ENCODE results near the gene RNF130. TPM values are rescaled to one million over a fixed set of nuclear protein-coding genes. Genes with fewer than 3 reads are reported as not detected.

Gene RNF130
- total and polyA plus RNA-seq, 2 experiments from 2014 or later: 69.6 to 83.0 TPM

DNA sequence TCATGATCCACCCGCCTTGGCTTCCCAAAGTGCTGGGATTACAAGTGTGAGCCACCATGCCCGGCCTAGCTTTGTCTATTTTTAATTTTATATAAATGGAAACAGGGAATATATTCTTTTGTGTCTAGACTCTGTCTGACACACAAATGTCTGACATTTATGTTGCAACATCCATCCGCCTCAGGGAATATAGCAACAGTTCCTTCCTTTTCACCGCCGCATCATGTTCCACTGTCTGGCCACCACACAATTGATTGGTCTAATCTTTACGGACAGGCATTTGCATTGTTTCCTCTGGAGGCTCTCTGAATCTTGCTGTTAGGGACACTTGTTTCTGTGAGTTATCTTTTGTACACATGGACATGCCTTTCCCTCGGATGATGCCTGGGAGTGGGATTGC lies 143.7 kb downstream of the RNF130 start:
- Histone ChIP-seq H3K9me3 (ENCODE audit: low read depth) (no peaks in the 10 kb centered on the region), H3K36me3 (no peaks in the 10 kb centered on the region), H3K27ac (no peak overlapping the region), H3K27me3 (no peaks in the 10 kb centered on the region), H3K4me1 (ENCODE audit: low read depth) (no peaks in the 10 kb centered on the region), H3K4me3 (no peak overlapping the region)
- TF ChIP-seq, protein P1, sequence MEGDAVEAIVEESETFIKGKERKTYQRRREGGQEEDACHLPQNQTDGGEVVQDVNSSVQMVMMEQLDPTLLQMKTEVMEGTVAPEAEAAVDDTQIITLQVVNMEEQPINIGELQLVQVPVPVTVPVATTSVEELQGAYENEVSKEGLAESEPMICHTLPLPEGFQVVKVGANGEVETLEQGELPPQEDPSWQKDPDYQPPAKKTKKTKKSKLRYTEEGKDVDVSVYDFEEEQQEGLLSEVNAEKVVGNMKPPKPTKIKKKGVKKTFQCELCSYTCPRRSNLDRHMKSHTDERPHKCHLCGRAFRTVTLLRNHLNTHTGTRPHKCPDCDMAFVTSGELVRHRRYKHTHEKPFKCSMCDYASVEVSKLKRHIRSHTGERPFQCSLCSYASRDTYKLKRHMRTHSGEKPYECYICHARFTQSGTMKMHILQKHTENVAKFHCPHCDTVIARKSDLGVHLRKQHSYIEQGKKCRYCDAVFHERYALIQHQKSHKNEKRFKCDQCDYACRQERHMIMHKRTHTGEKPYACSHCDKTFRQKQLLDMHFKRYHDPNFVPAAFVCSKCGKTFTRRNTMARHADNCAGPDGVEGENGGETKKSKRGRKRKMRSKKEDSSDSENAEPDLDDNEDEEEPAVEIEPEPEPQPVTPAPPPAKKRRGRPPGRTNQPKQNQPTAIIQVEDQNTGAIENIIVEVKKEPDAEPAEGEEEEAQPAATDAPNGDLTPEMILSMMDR (IDR thresholded peaks at IDR 0.05; ENCODE audit: low read depth, low read length): no peak
- DNase-seq (ENCODE audit: low read depth in 1 of 2, low spot score in 1 of 2): no peak

- TF ChIP-seq, protein P1 (IDR thresholded peaks at IDR 0.05; ENCODE audit: low read depth, low read length): no peak
- no peak overlapping the region for H3K27ac ChIP-seq
- no peaks in the 10 kb centered on the region for H3K4me1 ChIP-seq (ENCODE audit: low read depth)
- no peak for DNase-seq (ENCODE audit: low read depth in 1 of 2, low spot score in 1 of 2)
- no peaks in the 10 kb centered on the region for H3K36me3 ChIP-seq
- H3K9me3 ChIP-seq (ENCODE audit: low read depth): no peaks in the 10 kb centered on the region
- H3K4me3 ChIP-seq: no peak overlapping the region
- no peaks in the 10 kb centered on the region for H3K27me3 ChIP-seq
Observed at GRCh38 chr5:179926657-179927056, 144.9 kb downstream of the RNF130 start.

GRCh38 chr5:179923436-179923835 lies 148.1 kb downstream of the RNF130 start:
- Histone ChIP-seq H3K27ac (no peak overlapping the region), H3K27me3 (no peaks in the 10 kb centered on the region), H3K4me1 (ENCODE audit: low read depth) (no peaks in the 10 kb centered on the region), H3K36me3 (no peaks in the 10 kb centered on the region), H3K4me3 (no peak overlapping the region), H3K9me3 (ENCODE audit: low read depth) (no peaks in the 10 kb centered on the region)
- no peak for DNase-seq (ENCODE audit: low read depth in 1 of 2, low spot score in 1 of 2)
- TF ChIP-seq, protein P1 (IDR thresholded peaks at IDR 0.05; ENCODE audit: low read depth, low read length): no peak

DNA sequence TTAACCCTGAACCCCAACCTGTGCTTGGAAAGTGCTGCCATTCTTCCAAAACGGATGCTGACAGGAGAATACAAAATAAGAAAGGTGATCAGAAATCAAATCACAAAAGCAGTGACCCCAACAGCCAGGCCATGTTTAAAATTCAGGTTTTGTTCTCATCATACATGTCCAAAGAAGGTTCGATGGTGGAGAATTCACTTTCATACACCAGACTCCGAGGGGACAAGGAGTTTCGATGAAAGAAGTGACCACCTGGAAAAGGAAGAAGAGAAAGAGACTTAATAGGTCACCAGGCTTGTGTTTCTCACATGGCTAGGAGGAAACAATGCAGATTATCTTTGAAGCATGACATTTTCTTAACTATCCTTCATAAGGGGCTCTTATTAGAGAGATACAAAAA lies 151.4 kb downstream of the RNF130 start:
- DNase-seq (ENCODE audit: low read depth in 1 of 2, low spot score in 1 of 2): no peak
- Histone ChIP-seq H3K27me3 (no peaks in the 10 kb centered on the region), H3K36me3 (no peaks in the 10 kb centered on the region), H3K9me3 (ENCODE audit: low read depth) (no peaks in the 10 kb centered on the region), H3K27ac (no peak overlapping the region), H3K4me3 (no peak overlapping the region), H3K4me1 (ENCODE audit: low read depth) (no peaks in the 10 kb centered on the region)
- TF ChIP-seq, protein P1 (IDR thresholded peaks at IDR 0.05; ENCODE audit: low read depth, low read length): no peak

DNA sequence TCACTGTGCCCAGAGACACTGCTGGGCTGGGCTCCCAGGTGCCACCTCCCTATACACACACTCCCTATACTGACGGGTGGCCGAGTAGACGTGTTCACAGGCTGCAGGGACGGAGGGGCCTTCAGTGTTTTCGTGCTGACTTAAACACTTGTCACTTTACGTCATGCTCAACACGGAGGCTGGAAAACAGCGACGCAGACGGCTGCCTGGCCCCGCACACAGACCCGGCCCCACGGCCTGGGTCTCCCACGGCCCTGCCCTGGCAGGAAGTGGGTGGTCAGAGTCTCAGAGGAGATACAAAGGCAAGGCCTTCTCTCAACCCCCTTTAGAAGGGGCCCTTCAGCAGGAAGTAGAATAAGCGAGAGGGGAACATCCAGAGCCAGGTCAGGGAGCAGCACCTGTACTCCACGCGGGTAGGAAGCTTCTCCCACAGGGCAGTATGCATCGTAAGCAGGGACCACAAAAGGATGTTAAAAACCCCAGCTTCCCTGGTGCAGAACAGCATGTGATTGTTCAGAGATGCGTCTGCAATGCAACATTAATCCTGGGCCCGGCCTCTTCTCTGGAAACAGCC lies 152.0 kb downstream of the RNF130 start:
- no peaks in the 10 kb centered on the region for H3K4me1 ChIP-seq (ENCODE audit: low read depth)
- H3K27me3 ChIP-seq: no peaks in the 10 kb centered on the region
- no peak overlapping the region for H3K27ac ChIP-seq
- no peak for DNase-seq (ENCODE audit: low read depth in 1 of 2, low spot score in 1 of 2)
- TF ChIP-seq, protein P1 (IDR thresholded peaks at IDR 0.05; ENCODE audit: low read depth, low read length): no peak
- H3K36me3 ChIP-seq: no peaks in the 10 kb centered on the region
- H3K9me3 ChIP-seq (ENCODE audit: low read depth): no peaks in the 10 kb centered on the region
- no peak overlapping the region for H3K4me3 ChIP-seq
